GM21390 (cell line): ENCODE measurements around the gene AKNAD1.

Source experiments
- ATAC-seq: cut with Tn5 transposase; IDR thresholded peaks from one replicate; pipeline ENCODE4 v1.9.1; 2021; ENCODE audit not compliant: unreplicated experiment

AKNAD1 gene

GRCh38 chr1:108865316-108865910, 8.5 kb upstream of the AKNAD1 start:
- ATAC-seq: no peak

- ATAC-seq: no peak
Observed at GRCh38 chr1:108863984-108864383, 7.1 kb upstream of the AKNAD1 start.

GRCh38 chr1:108862698-108863477, 6.0 kb upstream of the AKNAD1 start:
- no peak for ATAC-seq

- ATAC-seq: no peak
Observed at GRCh38 chr1:108862017-108862610, 5.2 kb upstream of the AKNAD1 start.

DNA sequence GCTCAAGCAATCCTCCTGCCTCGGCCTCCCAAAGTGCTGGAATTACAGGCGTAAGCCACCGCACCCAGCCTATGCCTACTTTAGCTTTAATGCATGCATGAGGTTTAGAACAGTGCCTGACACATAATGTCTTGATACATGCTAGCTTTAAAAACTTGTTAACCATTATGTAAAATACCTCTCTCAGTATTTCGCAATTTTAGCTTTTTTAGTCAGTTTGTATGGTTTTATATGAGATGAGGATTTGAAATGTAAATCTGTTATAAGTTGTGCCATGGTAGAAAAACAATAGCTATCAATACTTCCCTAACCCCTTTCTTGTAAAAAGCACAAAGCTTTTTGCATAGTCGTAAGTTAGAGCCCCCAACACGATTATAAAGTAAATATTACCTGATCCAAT, 4.7 kb upstream of the AKNAD1 start:
- ATAC-seq: no peak

DNA sequence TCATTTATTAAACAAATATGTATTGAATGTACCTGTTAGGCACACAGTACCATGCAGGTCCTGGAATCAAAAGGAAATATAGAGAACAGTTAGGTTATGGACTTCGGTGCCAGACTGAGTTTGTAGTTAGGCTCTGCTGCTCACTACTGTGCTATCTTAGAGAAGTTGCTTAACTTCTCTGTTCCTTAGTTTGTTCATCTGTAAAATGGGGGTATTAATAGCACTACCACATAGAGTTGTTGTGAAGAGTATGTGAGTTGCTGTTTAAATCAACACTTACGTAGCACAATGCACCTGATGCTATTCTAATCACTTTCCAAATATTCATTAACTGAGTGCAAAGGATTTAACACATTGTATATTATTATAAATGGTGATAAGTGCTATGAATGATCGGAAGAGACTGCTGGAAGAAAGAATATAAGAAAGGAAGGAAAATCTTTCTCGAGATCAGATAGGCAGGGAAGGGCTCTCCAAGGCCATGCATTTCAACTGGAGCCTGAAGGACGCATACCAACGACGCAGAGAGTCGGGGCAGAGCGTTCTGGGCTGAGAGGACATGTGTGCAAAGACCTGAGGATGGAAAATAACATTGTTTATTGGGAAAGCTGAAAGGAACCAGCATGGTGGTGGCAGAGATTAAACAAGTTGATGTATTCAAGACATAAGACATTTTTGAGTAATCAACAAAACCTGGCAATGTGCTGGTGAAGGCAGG, 3.5 kb upstream of the AKNAD1 start:
- ATAC-seq: no peak

GRCh38 chr1:108858230-108858950, 1.5 kb upstream of the AKNAD1 start:
- ATAC-seq: no peak

DNA sequence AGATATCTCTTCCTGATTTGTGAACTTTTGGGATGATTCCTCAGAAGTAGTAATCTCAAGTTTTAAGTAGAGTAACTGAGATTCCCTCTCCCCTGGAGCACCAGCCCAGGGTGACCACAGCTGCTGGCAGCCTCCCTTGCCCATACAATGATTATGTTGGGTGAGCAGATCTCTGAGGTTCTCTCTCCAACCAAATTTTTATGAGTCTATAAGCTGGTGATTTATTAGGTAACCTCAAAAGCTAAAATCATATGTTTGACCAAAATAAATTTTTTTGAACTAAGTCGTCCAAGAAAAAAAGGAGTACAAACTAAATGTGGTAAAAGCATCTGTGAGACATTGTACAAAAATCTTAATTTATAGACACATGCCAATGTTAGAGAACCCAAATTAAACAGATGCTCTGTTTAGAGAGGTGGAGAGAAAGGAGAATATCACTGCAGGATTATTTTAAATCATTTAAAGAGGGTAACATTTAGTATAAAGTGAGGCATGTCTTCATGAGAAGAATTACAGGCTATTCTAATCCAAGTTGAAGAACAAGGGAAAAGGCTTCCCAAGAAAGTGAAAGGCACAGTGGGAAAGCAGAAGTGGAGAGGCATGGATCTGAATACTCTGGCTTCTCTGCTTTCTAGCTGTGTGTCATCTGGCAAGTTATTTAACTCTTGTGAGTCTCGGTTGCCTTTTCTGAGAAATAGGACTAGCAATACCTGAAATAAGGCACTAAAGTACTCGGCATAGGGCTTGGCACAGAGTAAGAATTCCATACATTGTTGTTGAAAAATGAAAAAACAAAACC, 2.5 kb downstream of the AKNAD1 start:
- no peak for ATAC-seq

GRCh38 chr1:108852221-108852975, 4.5 kb downstream of the AKNAD1 start:
- ATAC-seq: no peak

DNA sequence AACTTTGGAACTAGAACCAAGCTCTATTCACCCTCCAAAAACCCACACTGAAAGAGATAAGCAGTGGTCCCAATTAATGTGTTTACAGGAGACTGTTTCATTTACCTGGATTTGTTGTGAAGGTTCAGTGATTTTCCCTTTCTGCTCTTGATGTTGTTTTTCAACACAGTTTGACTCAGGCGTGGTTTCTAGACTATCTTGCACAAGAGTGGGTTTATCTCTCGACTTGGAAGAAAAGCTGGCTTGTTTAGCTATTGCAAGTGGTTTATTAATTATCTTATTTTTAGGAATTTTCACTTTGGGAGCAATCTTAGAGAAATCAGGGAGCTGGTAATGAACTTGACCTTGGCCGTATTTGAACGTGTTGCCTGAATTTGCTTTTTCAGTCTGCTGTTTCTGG, 5.3 kb downstream of the AKNAD1 start:
- ATAC-seq: no peak

GRCh38 chr1:108850929-108851328, 6.0 kb downstream of the AKNAD1 start:
- ATAC-seq: no peak

GRCh38 chr1:108848806-108849205, 8.1 kb downstream of the AKNAD1 start:
- no peak for ATAC-seq

GRCh38 chr1:108847494-108847893, 9.4 kb downstream of the AKNAD1 start:
- ATAC-seq: no peak

- ATAC-seq: no peak
Observed at GRCh38 chr1:108845991-108846390, 10.9 kb downstream of the AKNAD1 start.

- ATAC-seq: no peak
Observed at GRCh38 chr1:108845446-108845845, 11.4 kb downstream of the AKNAD1 start.

- ATAC-seq: no peak
Observed at GRCh38 chr1:108843390-108844137, 13.3 kb downstream of the AKNAD1 start.

DNA sequence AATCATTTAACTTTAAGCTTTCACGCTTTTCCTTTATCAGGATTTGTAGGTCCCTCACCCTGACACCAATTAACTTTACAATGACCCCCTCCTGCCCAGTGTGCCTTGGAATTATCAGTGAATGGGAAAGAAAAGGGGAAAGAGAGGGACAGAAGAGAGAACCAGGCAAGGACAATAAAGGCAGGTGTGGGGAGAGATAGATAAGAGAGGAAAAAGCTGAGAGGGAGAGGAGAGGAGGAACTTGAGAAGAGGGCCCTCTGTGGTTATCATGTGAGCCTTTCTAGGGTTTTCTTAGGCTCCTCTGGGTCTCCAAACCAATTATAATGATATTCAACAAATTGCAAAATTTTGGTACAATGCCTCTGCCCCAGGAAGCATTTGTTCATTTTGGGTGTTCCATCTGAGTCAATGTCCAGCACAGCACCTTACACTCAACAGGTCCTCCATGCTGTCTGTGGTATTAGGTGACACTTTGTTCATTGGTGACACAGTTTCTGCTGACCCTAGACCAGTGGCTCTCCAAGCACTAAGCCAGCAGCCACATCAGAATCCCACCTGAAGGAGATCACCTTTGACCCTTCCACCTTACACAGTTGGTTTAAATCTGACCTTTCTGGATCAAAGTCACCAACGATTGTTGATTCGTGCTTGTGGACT, 14.2 kb downstream of the AKNAD1 start:
- no peak for ATAC-seq

GRCh38 chr1:108841703-108842102, 15.2 kb downstream of the AKNAD1 start:
- no peak for ATAC-seq
